GM21717 (cell line): ENCODE data around the gene ERC1.
"Not testable (repeated sequence)": the region's sequence is repeated elsewhere in the genome, so short reads cannot be mapped to it uniquely, and the experiment has no call there.

Source experiments
- ATAC-seq: cut with Tn5 transposase; IDR thresholded peaks from one replicate; pipeline ENCODE4 v1.9.1; 2021; ENCODE audit warnings: mild to moderate bottlenecking, moderate library complexity; ENCODE audit not compliant: unreplicated experiment

ERC1 gene

GRCh38 chr12:1020389-1020788, 29.4 kb downstream of the ERC1 start:
- ATAC-seq, result no peak

GRCh38 chr12:1022032-1022970, 31.3 kb downstream of the ERC1 start:
- ATAC-seq, result no peak

GRCh38 chr12:1030779-1031178, 39.8 kb downstream of the ERC1 start:
- ATAC-seq, result no peak

- ATAC-seq, result no peak
These were observed 43.2 kb downstream of the ERC1 start for GRCh38 chr12:1034243-1034642.

GRCh38 chr12:1034751-1035457, 43.9 kb downstream of the ERC1 start:
- ATAC-seq, result no peak

- ATAC-seq, result no peak
These were observed 50.5 kb downstream of the ERC1 start for GRCh38 chr12:1041478-1041877.

GRCh38 chr12:1044199-1044598, 53.2 kb downstream of the ERC1 start:
- ATAC-seq, result no peak

- no peak for ATAC-seq
These were observed 53.7 kb downstream of the ERC1 start for GRCh38 chr12:1044696-1045095.

GRCh38 chr12:1046727-1047126, 55.7 kb downstream of the ERC1 start:
- no peak for ATAC-seq

- ATAC-seq, result no peak
These were observed 57.1 kb downstream of the ERC1 start for GRCh38 chr12:1047898-1048660.

- ATAC-seq, result no peak
These were observed 59.2 kb downstream of the ERC1 start for GRCh38 chr12:1050059-1050707.

- ATAC-seq, result not testable (repeated sequence)
These were observed 60.6 kb downstream of the ERC1 start for GRCh38 chr12:1051672-1052071.

GRCh38 chr12:1053690-1054089, 62.7 kb downstream of the ERC1 start:
- ATAC-seq, result no peak

GRCh38 chr12:1054117-1054870, 63.3 kb downstream of the ERC1 start:
- no peak for ATAC-seq

GRCh38 chr12:1056390-1056789, 65.4 kb downstream of the ERC1 start:
- ATAC-seq, result no peak

- no peak for ATAC-seq
These were observed 67.4 kb downstream of the ERC1 start for GRCh38 chr12:1058423-1058822.

- no peak for ATAC-seq
These were observed 68.1 kb downstream of the ERC1 start for GRCh38 chr12:1059162-1059561.

- no peak for ATAC-seq
These were observed 72.8 kb downstream of the ERC1 start for GRCh38 chr12:1063852-1064251.

GRCh38 chr12:1064317-1064716, 73.3 kb downstream of the ERC1 start:
- ATAC-seq, result no peak

GRCh38 chr12:1065629-1066028, 74.6 kb downstream of the ERC1 start:
- no peak for ATAC-seq
